OCI-LY7 (cell line): ENCODE results near the gene TADA1.

Experiments used
- EZH2phosphoT487 ChIP-seq: fragments of 200-600 bp; sonication (generic); IDR thresholded peaks from 2 replicates; pipeline ENCODE4 v1.6.1; 2018; ENCODE audit warnings: low read depth, borderline replicate concordance, mild to moderate bottlenecking, mixed run types, antibody characterized with exemption, low read length, moderate library complexity, mixed read lengths
- TF ChIP-seq, protein P1 (sequence below): fragments of 200-600 bp; sonication (generic); conservative IDR thresholded peaks from 2 replicates; pipeline ENCODE4 v1.5.1; 2014; ENCODE audit warnings: mild to moderate bottlenecking, antibody characterized with exemption, low read length, moderate library complexity, mixed read lengths

DNA sequence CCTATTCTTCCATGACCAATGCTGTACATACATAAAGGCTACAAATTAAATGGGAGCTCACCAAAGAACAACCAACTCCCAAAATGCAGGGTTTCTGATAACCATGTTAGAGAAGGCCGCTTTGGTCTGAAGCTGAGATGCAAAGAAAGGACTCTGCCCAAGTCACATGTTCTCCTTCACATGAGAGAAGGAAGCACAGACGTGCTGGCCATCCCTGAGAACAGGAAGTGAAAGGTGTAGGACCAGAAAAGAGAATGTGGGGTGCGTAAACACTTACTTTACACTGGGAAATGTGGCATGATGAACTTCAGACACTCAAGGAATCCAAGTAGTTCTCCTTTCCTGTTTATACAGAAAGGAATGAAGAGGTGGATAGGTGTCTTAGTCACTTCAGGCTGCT, 31.7 kb upstream of the TADA1 start:
- TF ChIP-seq, protein P1, sequence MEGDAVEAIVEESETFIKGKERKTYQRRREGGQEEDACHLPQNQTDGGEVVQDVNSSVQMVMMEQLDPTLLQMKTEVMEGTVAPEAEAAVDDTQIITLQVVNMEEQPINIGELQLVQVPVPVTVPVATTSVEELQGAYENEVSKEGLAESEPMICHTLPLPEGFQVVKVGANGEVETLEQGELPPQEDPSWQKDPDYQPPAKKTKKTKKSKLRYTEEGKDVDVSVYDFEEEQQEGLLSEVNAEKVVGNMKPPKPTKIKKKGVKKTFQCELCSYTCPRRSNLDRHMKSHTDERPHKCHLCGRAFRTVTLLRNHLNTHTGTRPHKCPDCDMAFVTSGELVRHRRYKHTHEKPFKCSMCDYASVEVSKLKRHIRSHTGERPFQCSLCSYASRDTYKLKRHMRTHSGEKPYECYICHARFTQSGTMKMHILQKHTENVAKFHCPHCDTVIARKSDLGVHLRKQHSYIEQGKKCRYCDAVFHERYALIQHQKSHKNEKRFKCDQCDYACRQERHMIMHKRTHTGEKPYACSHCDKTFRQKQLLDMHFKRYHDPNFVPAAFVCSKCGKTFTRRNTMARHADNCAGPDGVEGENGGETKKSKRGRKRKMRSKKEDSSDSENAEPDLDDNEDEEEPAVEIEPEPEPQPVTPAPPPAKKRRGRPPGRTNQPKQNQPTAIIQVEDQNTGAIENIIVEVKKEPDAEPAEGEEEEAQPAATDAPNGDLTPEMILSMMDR, result no peak
- no peak for TF ChIP-seq EZH2phosphoT487
